Liver (tissue), 9 donors: ENCODE measurements around the gene ABCA13. TPM values are rescaled to one million over a fixed set of nuclear protein-coding genes. Genes with fewer than 3 reads are reported as not detected.

Experiments
- DNase-seq: peaks from one replicate; pipeline ENCODE4 v3.0.0-alpha.2; 2017; ENCODE audit warnings: low spot score
- H3K27ac ChIP-seq, 2 donors: one replicate each; pipeline ENCODE4 v1.7.0; 2013; ENCODE audit warnings: inconsistent platforms in 2 of 2, low read length in 2 of 2, control low read depth in 1 of 2, low read depth in 1 of 2, mild to moderate bottlenecking in 1 of 2
- H3K27me3 ChIP-seq, 4 donors: one replicate each; pipeline versions ENCODE4 v1.6.1 to v1.7.0; 2013; ENCODE audit warnings: low read length in 3 of 4, inconsistent platforms in 1 of 4, mild to moderate bottlenecking in 1 of 4, moderate library complexity in 1 of 4; ENCODE audit not compliant: control insufficient read depth in 4 of 4, insufficient read depth in 4 of 4
- H3K36me3 ChIP-seq, 4 donors: one replicate each; pipeline versions ENCODE4 v1.6.1 to v1.7.0; 2013; ENCODE audit warnings: low read length in 3 of 4, mild to moderate bottlenecking in 3 of 4, low read depth in 1 of 4, moderate library complexity in 1 of 4; ENCODE audit not compliant: control insufficient read depth in 4 of 4, insufficient read depth in 3 of 4
- H3K4me1 ChIP-seq, 4 donors: one replicate each; pipeline versions ENCODE4 v1.6.1 to v1.7.0; 2013; ENCODE audit warnings: low read length in 3 of 4, mild to moderate bottlenecking in 3 of 4, moderate library complexity in 1 of 4; ENCODE audit not compliant: control insufficient read depth in 4 of 4, insufficient read depth in 4 of 4
- H3K4me3 ChIP-seq, 3 donors: one replicate each; pipeline versions ENCODE4 v1.6.1 to v1.7.0; 2013; ENCODE audit warnings: low read length in 3 of 3, control low read depth in 1 of 3, low read depth in 1 of 3, mild to moderate bottlenecking in 1 of 3
- H3K9ac ChIP-seq, 2 donors: one replicate each; pipeline ENCODE4 v1.7.0; 2013; ENCODE audit warnings: low read length in 2 of 2, mild to moderate bottlenecking in 2 of 2, moderate library complexity in 2 of 2, control low read depth in 1 of 2, low read depth in 1 of 2
- H3K9me3 ChIP-seq, 4 donors: one replicate each; pipeline versions ENCODE4 v1.6.1 to v1.7.0; 2013; ENCODE audit warnings: low read length in 3 of 4; ENCODE audit not compliant: control insufficient read depth in 4 of 4
- ATF3 ChIP-seq: IDR thresholded peaks from 2 replicates; pipeline ENCODE4 v1.6.1; 2016; ENCODE audit warnings: antibody characterized with exemption
- EGR1 ChIP-seq, 2 donors: IDR thresholded peaks; 2 replicates each; pipeline ENCODE4 v1.6.1; 2016 to 2018; ENCODE audit warnings: antibody characterized with exemption in 2 of 2, low read depth in 2 of 2
- FOXA1 ChIP-seq: IDR thresholded peaks from 2 replicates; pipeline ENCODE4 v1.6.1; 2016; ENCODE audit warnings: antibody characterized with exemption
- FOXA2 ChIP-seq: IDR thresholded peaks from 2 replicates; pipeline ENCODE4 v1.6.1; 2016; ENCODE audit warnings: antibody characterized with exemption
- GABPA ChIP-seq, 2 donors: IDR thresholded peaks in 1 of 2; conservative IDR thresholded peaks in 1 of 2; 2 replicates each; pipeline ENCODE4 v1.6.1; 2016; ENCODE audit warnings: antibody characterized with exemption in 2 of 2, mild to moderate bottlenecking in 1 of 2, moderate library complexity in 1 of 2
- HNF4A ChIP-seq, 2 donors: conservative IDR thresholded peaks; 2 replicates each; pipeline ENCODE4 v1.6.1; 2016; ENCODE audit warnings: antibody characterized with exemption in 2 of 2, mild to moderate bottlenecking in 2 of 2
- HNF4G ChIP-seq: IDR thresholded peaks from 2 replicates; pipeline ENCODE4 v1.6.1; 2016; ENCODE audit warnings: antibody characterized with exemption
- MAX ChIP-seq: IDR thresholded peaks from 2 replicates; pipeline ENCODE4 v1.6.1; 2016; ENCODE audit warnings: antibody characterized with exemption
- NR2F2 ChIP-seq: IDR thresholded peaks from 2 replicates; pipeline ENCODE4 v1.6.1; 2016; ENCODE audit warnings: antibody characterized with exemption
- RAD21 ChIP-seq, 2 donors: IDR thresholded peaks; 2 replicates each; pipeline ENCODE4 v1.6.1; 2016; ENCODE audit warnings: antibody characterized with exemption in 2 of 2, mild to moderate bottlenecking in 2 of 2
- REST ChIP-seq: IDR thresholded peaks from 2 replicates; pipeline ENCODE4 v1.6.1; 2016; ENCODE audit warnings: antibody characterized with exemption, mild to moderate bottlenecking
- RXRA ChIP-seq, 2 donors: IDR thresholded peaks; 2 replicates each; pipeline ENCODE4 v1.6.1; 2017 to 2018; ENCODE audit warnings: antibody characterized with exemption in 2 of 2, mild to moderate bottlenecking in 1 of 2
- SP1 ChIP-seq: IDR thresholded peaks from 2 replicates; pipeline ENCODE4 v1.6.1; 2018; ENCODE audit warnings: antibody characterized with exemption, mild to moderate bottlenecking
- TAF1 ChIP-seq: conservative IDR thresholded peaks from 2 replicates; pipeline ENCODE4 v1.6.1; 2016; ENCODE audit warnings: antibody characterized with exemption, mild to moderate bottlenecking
- YY1 ChIP-seq: IDR thresholded peaks from 2 replicates; pipeline ENCODE4 v1.6.1; 2016; ENCODE audit warnings: antibody characterized with exemption, mild to moderate bottlenecking
- WGBS: extraction: QIAGEN DNeasy Blood & Tissue Kit; methylation state at CpG from one replicate; pipeline ENCODE4 v1.1.7; 2013; 5-methylcytosine and 5-hydroxymethylcytosine counted together
- polyA plus RNA-seq, 2 donors: library from polyadenylated mRNA; stranded (reverse) in 1 of 2; unstranded in 1 of 2; fragments of 200-250 nt in 1 of 2; fragments of >200 nt in 1 of 2; fragmentation: Nextera tagmentation in 1 of 2; extraction: Ambion mirVana in 1 of 2; gene quantifications; one replicate each; pipeline versions ENCODE4 v1.2.1 to v1.2.3, GENCODE V29; 2013 to 2015
- total RNA-seq, 2 donors: library from RNA; depleted of rRNA; stranded (reverse); fragments of >200 nt; gene quantifications; one replicate each; pipeline ENCODE4 v1.2.3, GENCODE V29; 2014
- TF ChIP-seq, protein P1 (sequence below): fragments of 150-350 bp; IDR thresholded peaks from 2 replicates; pipeline ENCODE4 v1.5.1; 2017; ENCODE audit warnings: improper control_type of control experiment, low read depth, low read length; ENCODE audit not compliant: missing input control
- donor health status: healthy.
- donor health status: healthy.
- donor health status: healthy.
- donor health status: healthy.
- donor health status: healthy.

ABCA13 gene
- total and polyA plus RNA-seq, 4 donors, result 0.22 to 1.0 (median 0.66) TPM

DNA sequence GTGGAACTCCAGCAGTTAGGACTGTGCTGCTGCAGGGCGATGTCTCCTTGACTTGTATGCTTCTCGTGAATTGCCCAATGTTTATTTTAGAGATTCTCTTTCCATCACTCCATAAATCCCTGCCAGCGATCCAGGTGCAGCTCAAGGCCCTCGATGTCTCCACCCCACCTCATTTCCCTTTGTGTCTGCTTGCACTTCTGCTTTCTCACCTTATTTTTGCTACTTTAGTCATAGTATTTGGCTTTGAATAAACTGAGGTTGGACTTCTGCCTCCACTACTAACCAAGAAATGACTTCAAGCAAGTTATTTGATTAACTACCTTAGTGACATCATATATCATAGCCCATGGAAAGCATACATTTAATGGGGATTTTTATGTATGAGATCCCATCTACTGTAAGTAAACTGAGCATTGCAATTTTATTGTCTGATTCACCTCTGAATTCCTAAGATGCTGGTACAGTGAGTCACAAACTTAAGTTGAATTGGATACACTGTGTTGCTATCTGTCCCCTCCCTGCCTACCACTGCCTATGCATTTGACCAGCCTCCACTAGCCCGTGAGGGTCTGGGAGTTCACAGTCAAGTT is 255.8 kb downstream of the ABCA13 start:
- TF ChIP-seq NR2F2 (no peak), REST (no peak), RAD21 (IDR thresholded peaks at IDR 0.05) (no peak), FOXA2 (no peak), GABPA (IDR thresholded peaks at IDR 0.05 in 1 of 2, conservative IDR thresholded peaks at IDR 0.05 in 1 of 2) (no peak), HNF4A (conservative IDR thresholded peaks at IDR 0.05) (no peak), FOXA1 (no peak)
- Histone ChIP-seq H3K27me3 (no peaks in the 10 kb centered on the region), H3K36me3 (no peaks in the 10 kb centered on the region), H3K9me3 (no peaks in the 10 kb centered on the region), H3K27ac (no peak overlapping the region), H3K4me3 (no peak overlapping the region), H3K9ac (no peak overlapping the region), H3K4me1 (no peaks in the 10 kb centered on the region)
- 61% methylated on average over 5 of the region's 5 CpGs for WGBS
- DNase-seq, result no peak

DNA sequence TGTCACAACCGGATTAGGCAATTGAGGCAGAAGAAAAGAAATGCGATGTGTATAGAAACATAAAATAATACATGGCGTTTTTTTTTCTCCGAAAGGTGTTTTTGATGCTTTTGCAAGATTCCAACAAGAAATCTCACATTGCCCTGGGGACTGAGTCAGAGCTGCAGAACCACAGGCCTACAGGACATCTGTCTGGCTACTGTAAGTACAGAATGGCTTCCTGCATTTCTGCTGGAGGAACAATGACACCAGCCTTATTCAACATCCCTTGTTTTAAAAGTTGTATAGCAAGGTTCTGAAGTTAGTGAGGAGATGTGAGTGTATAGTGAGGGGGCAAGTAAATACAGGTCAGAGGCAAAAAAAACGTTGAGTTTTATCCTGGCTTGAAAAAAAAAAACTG is 256.4 kb downstream of the ABCA13 start:
- Histone ChIP-seq H3K9me3 (no peaks in the 10 kb centered on the region), H3K9ac (no peak overlapping the region), H3K4me1 (no peaks in the 10 kb centered on the region), H3K27me3 (no peaks in the 10 kb centered on the region), H3K27ac (no peak overlapping the region), H3K36me3 (no peaks in the 10 kb centered on the region), H3K4me3 (no peak overlapping the region)
- WGBS, result 74% methylated on average over 5 of the region's 5 CpGs
- DNase-seq, result no peak
- TF ChIP-seq, protein P1, sequence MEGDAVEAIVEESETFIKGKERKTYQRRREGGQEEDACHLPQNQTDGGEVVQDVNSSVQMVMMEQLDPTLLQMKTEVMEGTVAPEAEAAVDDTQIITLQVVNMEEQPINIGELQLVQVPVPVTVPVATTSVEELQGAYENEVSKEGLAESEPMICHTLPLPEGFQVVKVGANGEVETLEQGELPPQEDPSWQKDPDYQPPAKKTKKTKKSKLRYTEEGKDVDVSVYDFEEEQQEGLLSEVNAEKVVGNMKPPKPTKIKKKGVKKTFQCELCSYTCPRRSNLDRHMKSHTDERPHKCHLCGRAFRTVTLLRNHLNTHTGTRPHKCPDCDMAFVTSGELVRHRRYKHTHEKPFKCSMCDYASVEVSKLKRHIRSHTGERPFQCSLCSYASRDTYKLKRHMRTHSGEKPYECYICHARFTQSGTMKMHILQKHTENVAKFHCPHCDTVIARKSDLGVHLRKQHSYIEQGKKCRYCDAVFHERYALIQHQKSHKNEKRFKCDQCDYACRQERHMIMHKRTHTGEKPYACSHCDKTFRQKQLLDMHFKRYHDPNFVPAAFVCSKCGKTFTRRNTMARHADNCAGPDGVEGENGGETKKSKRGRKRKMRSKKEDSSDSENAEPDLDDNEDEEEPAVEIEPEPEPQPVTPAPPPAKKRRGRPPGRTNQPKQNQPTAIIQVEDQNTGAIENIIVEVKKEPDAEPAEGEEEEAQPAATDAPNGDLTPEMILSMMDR, result no peak
- TF ChIP-seq FOXA2 (no peak), RAD21 (IDR thresholded peaks at IDR 0.05) (no peak), FOXA1 (no peak), ATF3 (no peak), YY1 (no peak), HNF4G (no peak), EGR1 (IDR thresholded peaks at IDR 0.05; ENCODE audit: low read depth in 2 of 2) (no peak), HNF4A (conservative IDR thresholded peaks at IDR 0.05) (no peak), TAF1 (no peak), SP1 (no peak), RXRA (IDR thresholded peaks at IDR 0.05) (no peak), GABPA (IDR thresholded peaks at IDR 0.05 in 1 of 2, conservative IDR thresholded peaks at IDR 0.05 in 1 of 2) (no peak), MAX (no peak), NR2F2 (no peak)
